Measurements from ENCODE around the gene PSPN.
A peak's percentile ranks its signal among the peaks of the same experiment; 100 is the strongest.

Gene PSPN

GRCh38 chr19:6396305-6396704 lies 20.6 kb upstream of the PSPN start:
- Histone ChIP-seq H3K4me2 (no peak overlapping the region), H3K4me3 (IDR thresholded peaks at IDR 0.05; ENCODE audit: insufficient read depth, low read depth, low read length) (no peak overlapping the region), H3K27me3 (ENCODE audit: insufficient read depth, low read depth) (no peaks in the 10 kb centered on the region), H2AFZ (ENCODE audit: low read depth) (no peak overlapping the region), H3K79me2 (ENCODE audit: insufficient read depth, low read depth) (peaks cover 13% of the 10 kb centered on the region; the same call in 1 of the 2 replicates), H3K36me3 (ENCODE audit: insufficient read depth) (no peaks in the 10 kb centered on the region), H4K20me1 (ENCODE audit: insufficient read depth) (no peaks in the 10 kb centered on the region), H3K9ac (no peak overlapping the region), H3K4me1 (ENCODE audit: low read depth, poor library complexity, severe bottlenecking) (peaks cover 12% of the 10 kb centered on the region), H3K27ac (no peak overlapping the region)
- no peak for TF ChIP-seq CTCF (conservative IDR thresholded peaks at IDR 0.05; ENCODE audit: low read depth, low read length)

DNA sequence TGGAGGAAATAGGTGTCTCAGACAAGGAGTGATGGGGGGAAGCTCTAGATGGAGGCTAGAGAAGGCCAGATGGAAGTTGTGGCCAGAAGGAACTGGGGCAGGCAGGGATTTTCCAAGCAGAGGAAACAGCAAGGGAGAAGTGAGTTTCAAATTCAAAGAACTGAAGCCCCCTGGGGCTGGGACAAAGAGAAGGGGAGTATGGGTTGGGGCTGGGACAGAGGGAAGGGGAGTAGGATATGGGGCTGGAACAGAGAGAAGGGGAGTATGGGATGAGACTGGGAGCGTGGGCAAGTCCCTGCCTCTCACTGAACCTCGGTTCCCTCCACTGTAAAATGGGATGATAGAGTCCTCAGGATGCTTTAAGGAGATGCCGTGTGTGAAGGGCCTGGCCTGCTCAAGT lies 19.1 kb upstream of the PSPN start:
- no peak overlapping the region for H3K4me3 ChIP-seq (IDR thresholded peaks at IDR 0.05; ENCODE audit: insufficient read depth, low read depth, low read length)
- peaks cover 13% of the 10 kb centered on the region; the same call in 1 of the 2 replicates for H3K79me2 ChIP-seq (ENCODE audit: insufficient read depth, low read depth)
- H3K27me3 ChIP-seq (ENCODE audit: insufficient read depth, low read depth) = no peaks in the 10 kb centered on the region
- no peak overlapping the region for H2AFZ ChIP-seq (ENCODE audit: low read depth)
- H3K9ac ChIP-seq = no peak overlapping the region
- no peak overlapping the region for H3K27ac ChIP-seq
- no peaks in the 10 kb centered on the region for H4K20me1 ChIP-seq (ENCODE audit: insufficient read depth)
- no peak overlapping the region for H3K4me2 ChIP-seq
- H3K4me1 ChIP-seq (ENCODE audit: low read depth, poor library complexity, severe bottlenecking) = peaks cover 12% of the 10 kb centered on the region
- TF ChIP-seq CTCF (conservative IDR thresholded peaks at IDR 0.05; ENCODE audit: low read depth, low read length) = no peak
- H3K36me3 ChIP-seq (ENCODE audit: insufficient read depth) = no peaks in the 10 kb centered on the region; the same call in 1 of the 2 replicates

GRCh38 chr19:6393983-6394412 lies 18.3 kb upstream of the PSPN start:
- H3K79me2 ChIP-seq (ENCODE audit: insufficient read depth, low read depth) = peaks cover 13% of the 10 kb centered on the region; the same call in 1 of the 2 replicates
- peak overlapping the region; percentile 77 for H3K4me2 ChIP-seq
- H4K20me1 ChIP-seq (ENCODE audit: insufficient read depth) = no peaks in the 10 kb centered on the region
- H2AFZ ChIP-seq (ENCODE audit: low read depth) = peak overlapping the region; percentile 97
- no peaks in the 10 kb centered on the region for H3K27me3 ChIP-seq (ENCODE audit: insufficient read depth, low read depth)
- H3K36me3 ChIP-seq (ENCODE audit: insufficient read depth) = no peaks in the 10 kb centered on the region; the same call in 1 of the 2 replicates
- no peak overlapping the region for H3K4me3 ChIP-seq (IDR thresholded peaks at IDR 0.05; ENCODE audit: insufficient read depth, low read depth, low read length)
- TF ChIP-seq CTCF (conservative IDR thresholded peaks at IDR 0.05; ENCODE audit: low read depth, low read length) = no peak
- peak overlapping the region; percentile 77 for H3K9ac ChIP-seq
- H3K4me1 ChIP-seq (ENCODE audit: low read depth, poor library complexity, severe bottlenecking) = peaks cover 12% of the 10 kb centered on the region
- peak overlapping the region; percentile 75 for H3K27ac ChIP-seq

DNA sequence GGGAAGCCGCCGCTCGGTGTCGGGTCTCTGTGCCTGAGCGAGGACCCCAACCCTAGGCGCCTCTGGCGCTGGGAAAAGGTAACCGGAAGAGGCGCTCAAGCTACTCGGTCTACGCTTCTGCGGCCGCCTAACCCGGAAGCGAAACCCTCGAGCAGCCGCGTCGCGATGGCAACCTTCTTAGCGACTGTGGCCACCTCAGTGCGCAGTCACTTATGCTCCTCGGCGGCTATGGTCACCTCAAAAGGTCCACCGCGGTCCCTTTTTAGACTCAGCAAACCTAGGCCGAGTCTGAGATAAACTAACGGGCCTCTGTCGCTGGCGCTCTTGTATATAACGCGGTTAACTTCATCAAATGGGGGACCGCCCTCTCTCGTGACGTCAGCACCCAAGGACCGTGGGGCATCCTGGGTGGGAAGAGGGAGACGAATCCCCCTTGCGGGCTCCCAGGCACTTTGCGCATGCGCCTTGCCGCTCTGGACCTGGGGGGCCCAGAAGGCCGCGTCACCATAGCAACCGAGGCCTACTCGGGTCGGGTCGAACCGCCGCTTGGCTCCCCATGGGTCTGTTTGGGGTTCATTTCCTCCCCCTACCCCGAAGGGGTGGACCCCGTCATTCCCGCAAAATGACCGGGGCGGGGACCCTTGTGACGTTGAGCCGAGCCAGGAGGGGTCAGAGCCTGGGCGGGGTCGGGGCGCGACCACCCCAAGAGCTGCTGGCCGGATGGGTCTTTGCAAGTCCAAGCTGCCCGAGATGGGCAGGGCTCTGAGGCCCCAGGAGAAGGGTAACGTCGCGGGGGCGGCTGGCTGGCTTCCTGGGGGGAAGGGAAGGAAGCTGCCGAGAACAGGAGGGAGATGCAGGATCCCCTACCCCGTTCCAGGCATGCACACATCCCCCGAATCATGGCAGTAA lies 17.6 kb upstream of the PSPN start, which contains the start of gene GTF2F1:
TSS of gene GTF2F1 (minus strand) at position 91 of the 909 bp plus-strand sequence. CDS start 169 bp downstream, outside the sequence.
- H4K20me1 ChIP-seq (ENCODE audit: insufficient read depth) = no peaks in the 10 kb centered on the region
- H3K79me2 ChIP-seq (ENCODE audit: insufficient read depth, low read depth) = peaks cover 13% of the 10 kb centered on the region; the same call in 1 of the 2 replicates
- no peaks in the 10 kb centered on the region; the same call in 1 of the 2 replicates for H3K36me3 ChIP-seq (ENCODE audit: insufficient read depth)
- H3K27ac ChIP-seq = peak within 1 kb of the TSS; percentile 75
- peak within 1 kb of the TSS; percentile 77 for H3K4me2 ChIP-seq
- no peak for TF ChIP-seq CTCF (conservative IDR thresholded peaks at IDR 0.05; ENCODE audit: low read depth, low read length)
- peak within 1 kb of the TSS; percentile 97 for H2AFZ ChIP-seq (ENCODE audit: low read depth)
- H3K27me3 ChIP-seq (ENCODE audit: insufficient read depth, low read depth) = no peaks in the 10 kb centered on the region
- H3K4me3 ChIP-seq (IDR thresholded peaks at IDR 0.05; ENCODE audit: insufficient read depth, low read depth, low read length) = no peak within 1 kb of the TSS
- peak within 1 kb of the TSS; percentile 77 for H3K9ac ChIP-seq
- peaks cover 12% of the 10 kb centered on the region for H3K4me1 ChIP-seq (ENCODE audit: low read depth, poor library complexity, severe bottlenecking)
